WTC11 (cell line): ENCODE data around the gene GAS5. TPM values are rescaled to one million over a fixed set of nuclear protein-coding genes. Genes with fewer than 3 reads are reported as not detected.

ENCODE experiments used
- ATAC-seq: fragments of 200-7000 bp; cut with Tn5 transposase; 2 replicates; pipeline ENCODE4 v1.10.0; 2021; ENCODE audit warnings: mild to moderate bottlenecking, moderate library complexity
- CTCF ChIA-PET: fragments of 300-600 bp; sonication (Branson Sonifier 250); formaldehyde crosslinking; loops from one replicate; lab custom pipeline; 2021; ENCODE audit warnings: antibody characterized with exemption; lab: Charles Lee
- POLR2A ChIA-PET: fragments of 350-600 bp; sonication (Branson Sonifier 250); formaldehyde crosslinking; loops from one replicate; lab custom pipeline; 2021; ENCODE audit warnings: antibody characterized with exemption; lab: Charles Lee
- DNase-seq: peaks from one replicate; pipeline ENCODE4 v3.0.0; 2021; ENCODE audit warnings: low spot score
- H3K27ac Mint-ChIP-seq: 2 replicates; pipeline ENCODE4 v1.8.0; 2021; ENCODE audit warnings: mixed read lengths
- H3K27me3 Mint-ChIP-seq: 2 replicates; pipeline ENCODE4 v1.8.0; 2021; ENCODE audit warnings: low read depth, mild to moderate bottlenecking, moderate library complexity, mixed read lengths
- H3K36me3 Mint-ChIP-seq: 2 replicates; pipeline ENCODE4 v1.8.0; 2021; ENCODE audit warnings: mixed read lengths
- H3K4me1 Mint-ChIP-seq: 2 replicates; pipeline ENCODE4 v1.8.0; 2022; ENCODE audit warnings: mixed read lengths
- H3K4me3 Mint-ChIP-seq: 2 replicates; pipeline ENCODE4 v1.8.0; 2021; ENCODE audit warnings: mild to moderate bottlenecking, moderate library complexity, mixed read lengths
- H3K9me3 Mint-ChIP-seq: 2 replicates; pipeline ENCODE4 v1.8.0; 2021; ENCODE audit warnings: mixed read lengths
- FOXJ3 ChIP-seq: sonication (generic); formaldehyde crosslinking; IDR thresholded peaks from 2 replicates; pipeline ENCODE4 v1.9.0; 2021; ENCODE audit warnings: missing genetic modification reagents, mild to moderate bottlenecking, borderline replicate concordance
- IRF2 ChIP-seq: sonication (generic); formaldehyde crosslinking; IDR thresholded peaks from 2 replicates; pipeline ENCODE4 v1.8.0; 2022; ENCODE audit warnings: low read depth, missing genetic modification reagents, borderline replicate concordance
- RELA ChIP-seq: sonication (generic); formaldehyde crosslinking; IDR thresholded peaks from 2 replicates; pipeline ENCODE4 v1.8.1; 2022; ENCODE audit warnings: missing genetic modification reagents, mild to moderate bottlenecking, borderline replicate concordance
- ZBTB21 ChIP-seq: sonication (generic); formaldehyde crosslinking; IDR thresholded peaks from 2 replicates; pipeline ENCODE4 v1.8.1; 2023; ENCODE audit warnings: mild to moderate bottlenecking, missing genetic modification reagents, borderline replicate concordance
- ZNF138 ChIP-seq: sonication (generic); formaldehyde crosslinking; conservative IDR thresholded peaks from 2 replicates; pipeline ENCODE4 v1.8.1; 2022; ENCODE audit warnings: mild to moderate bottlenecking, moderate library complexity, missing genetic modification reagents
- ZNF219 ChIP-seq: sonication (generic); formaldehyde crosslinking; IDR thresholded peaks from 2 replicates; pipeline ENCODE4 v1.8.0; 2023; ENCODE audit warnings: missing genetic modification reagents, mild to moderate bottlenecking, borderline replicate concordance
- total RNA-seq: library from RNA; stranded (reverse); gene quantifications from 3 replicates; pipeline ENCODE4 v1.2.3, GENCODE V29; 2021
- TF ChIP-seq, protein P1 (sequence below): sonication (generic); formaldehyde crosslinking; IDR thresholded peaks from 2 replicates; pipeline ENCODE4 v1.8.1; 2022; ENCODE audit warnings: mild to moderate bottlenecking, missing genetic modification reagents, moderate library complexity, borderline replicate concordance
- TF ChIP-seq, protein P2 (sequence below): fragments of 200-600 bp; IDR thresholded peaks from 2 replicates; pipeline ENCODE4 v1.8.0; 2022; ENCODE audit warnings: antibody characterized with exemption
- TF ChIP-seq, protein P3 (sequence below): fragments of 250-450 bp; sonication (Bioruptor Pico); IDR thresholded peaks from 2 replicates; pipeline ENCODE4 v1.9.0; 2021; ENCODE audit warnings: moderate library complexity, mild to moderate bottlenecking, inconsistent platforms, borderline replicate concordance
- TF ChIP-seq, protein P4 (sequence below): sonication (generic); formaldehyde crosslinking; IDR thresholded peaks from 2 replicates; pipeline ENCODE4 v1.8.1; 2022; ENCODE audit warnings: low read depth, mild to moderate bottlenecking, moderate library complexity, missing genetic modification reagents, borderline replicate concordance
- TF ChIP-seq, protein P5 (sequence below): fragments of 250-450 bp; sonication (Bioruptor Pico); conservative IDR thresholded peaks from 2 replicates; pipeline ENCODE4 v1.9.0; 2021; ENCODE audit warnings: mild to moderate bottlenecking
- TF ChIP-seq, protein P6 (sequence below): sonication (generic); formaldehyde crosslinking; IDR thresholded peaks from 2 replicates; pipeline ENCODE4 v1.8.0; 2023; ENCODE audit warnings: missing genetic modification reagents, mild to moderate bottlenecking, borderline replicate concordance
- TF ChIP-seq, protein P7 (sequence below): sonication (generic); formaldehyde crosslinking; IDR thresholded peaks from 2 replicates; pipeline ENCODE4 v1.8.1; 2023; ENCODE audit warnings: mild to moderate bottlenecking, missing genetic modification reagents, moderate library complexity

Gene GAS5
- total RNA-seq, 1 experiment from 2014 or later = 818 TPM

DNA sequence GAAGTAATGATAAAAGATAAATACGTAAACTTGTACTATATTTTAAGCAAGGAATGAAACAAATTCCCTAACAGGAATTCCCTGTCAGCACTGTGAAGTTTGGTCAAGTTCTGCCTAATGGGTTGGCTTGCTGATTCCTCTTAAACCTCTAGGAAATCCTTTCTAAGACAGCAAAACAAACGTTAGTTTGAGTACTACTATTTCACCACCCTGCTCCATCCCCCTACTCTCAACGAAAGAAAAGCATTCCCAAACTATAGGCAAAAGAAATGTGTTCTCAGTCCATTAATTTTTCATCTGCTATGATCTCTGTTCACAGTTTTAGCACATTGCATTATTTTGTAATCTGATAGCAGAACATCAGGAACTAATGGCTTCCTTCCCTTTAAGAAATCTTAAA lies 33.2 kb upstream of the GAS5 start (continued):
- TF ChIP-seq RELA (CRISPR knock-in tag) (no peak), ZNF138 (CRISPR knock-in tag) (no peak)

DNA sequence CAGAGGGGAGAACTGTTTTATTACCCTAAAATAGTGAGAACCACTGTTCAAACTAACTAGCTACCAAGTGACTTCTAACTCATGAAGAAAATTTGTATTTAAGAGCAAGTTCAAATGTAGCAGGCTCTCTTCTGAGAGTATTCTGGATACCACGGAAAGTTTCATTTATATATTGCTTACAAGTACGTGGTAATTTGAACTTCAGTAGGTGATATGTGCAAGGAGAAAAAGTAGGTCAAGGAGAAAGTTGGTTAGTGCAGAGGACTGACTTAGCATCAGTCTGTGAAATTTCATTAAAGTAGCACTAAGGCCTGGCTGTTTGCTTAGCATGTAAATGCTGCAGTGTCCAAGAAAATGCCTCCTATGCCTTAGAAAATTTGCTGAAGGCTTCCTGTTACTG lies 32.6 kb upstream of the GAS5 start:
- TF ChIP-seq ZBTB21 (CRISPR knock-in tag) (no peak), IRF2 (CRISPR knock-in tag) (no peak), ZNF219 (CRISPR knock-in tag) (no peak), FOXJ3 (no peak)
- TF ChIP-seq, protein P1, sequence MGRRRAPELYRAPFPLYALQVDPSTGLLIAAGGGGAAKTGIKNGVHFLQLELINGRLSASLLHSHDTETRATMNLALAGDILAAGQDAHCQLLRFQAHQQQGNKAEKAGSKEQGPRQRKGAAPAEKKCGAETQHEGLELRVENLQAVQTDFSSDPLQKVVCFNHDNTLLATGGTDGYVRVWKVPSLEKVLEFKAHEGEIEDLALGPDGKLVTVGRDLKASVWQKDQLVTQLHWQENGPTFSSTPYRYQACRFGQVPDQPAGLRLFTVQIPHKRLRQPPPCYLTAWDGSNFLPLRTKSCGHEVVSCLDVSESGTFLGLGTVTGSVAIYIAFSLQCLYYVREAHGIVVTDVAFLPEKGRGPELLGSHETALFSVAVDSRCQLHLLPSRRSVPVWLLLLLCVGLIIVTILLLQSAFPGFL = no peak
- TF ChIP-seq, protein P2, sequence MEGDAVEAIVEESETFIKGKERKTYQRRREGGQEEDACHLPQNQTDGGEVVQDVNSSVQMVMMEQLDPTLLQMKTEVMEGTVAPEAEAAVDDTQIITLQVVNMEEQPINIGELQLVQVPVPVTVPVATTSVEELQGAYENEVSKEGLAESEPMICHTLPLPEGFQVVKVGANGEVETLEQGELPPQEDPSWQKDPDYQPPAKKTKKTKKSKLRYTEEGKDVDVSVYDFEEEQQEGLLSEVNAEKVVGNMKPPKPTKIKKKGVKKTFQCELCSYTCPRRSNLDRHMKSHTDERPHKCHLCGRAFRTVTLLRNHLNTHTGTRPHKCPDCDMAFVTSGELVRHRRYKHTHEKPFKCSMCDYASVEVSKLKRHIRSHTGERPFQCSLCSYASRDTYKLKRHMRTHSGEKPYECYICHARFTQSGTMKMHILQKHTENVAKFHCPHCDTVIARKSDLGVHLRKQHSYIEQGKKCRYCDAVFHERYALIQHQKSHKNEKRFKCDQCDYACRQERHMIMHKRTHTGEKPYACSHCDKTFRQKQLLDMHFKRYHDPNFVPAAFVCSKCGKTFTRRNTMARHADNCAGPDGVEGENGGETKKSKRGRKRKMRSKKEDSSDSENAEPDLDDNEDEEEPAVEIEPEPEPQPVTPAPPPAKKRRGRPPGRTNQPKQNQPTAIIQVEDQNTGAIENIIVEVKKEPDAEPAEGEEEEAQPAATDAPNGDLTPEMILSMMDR = no peak
- TF ChIP-seq, protein P3, sequence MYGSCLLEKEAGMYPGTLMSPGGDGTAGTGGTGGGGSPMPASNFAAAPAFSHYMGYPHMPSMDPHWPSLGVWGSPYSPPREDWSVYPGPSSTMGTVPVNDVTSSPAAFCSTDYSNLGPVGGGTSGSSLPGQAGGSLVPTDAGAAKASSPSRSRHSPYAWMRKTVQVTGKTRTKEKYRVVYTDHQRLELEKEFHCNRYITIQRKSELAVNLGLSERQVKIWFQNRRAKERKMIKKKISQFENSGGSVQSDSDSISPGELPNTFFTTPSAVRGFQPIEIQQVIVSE (CRISPR knock-in tag) = no peak
- TF ChIP-seq, protein P4, sequence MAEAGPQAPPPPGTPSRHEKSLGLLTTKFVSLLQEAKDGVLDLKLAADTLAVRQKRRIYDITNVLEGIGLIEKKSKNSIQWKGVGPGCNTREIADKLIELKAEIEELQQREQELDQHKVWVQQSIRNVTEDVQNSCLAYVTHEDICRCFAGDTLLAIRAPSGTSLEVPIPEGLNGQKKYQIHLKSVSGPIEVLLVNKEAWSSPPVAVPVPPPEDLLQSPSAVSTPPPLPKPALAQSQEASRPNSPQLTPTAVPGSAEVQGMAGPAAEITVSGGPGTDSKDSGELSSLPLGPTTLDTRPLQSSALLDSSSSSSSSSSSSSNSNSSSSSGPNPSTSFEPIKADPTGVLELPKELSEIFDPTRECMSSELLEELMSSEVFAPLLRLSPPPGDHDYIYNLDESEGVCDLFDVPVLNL (CRISPR knock-in tag) = no peak
- TF ChIP-seq, protein P5, sequence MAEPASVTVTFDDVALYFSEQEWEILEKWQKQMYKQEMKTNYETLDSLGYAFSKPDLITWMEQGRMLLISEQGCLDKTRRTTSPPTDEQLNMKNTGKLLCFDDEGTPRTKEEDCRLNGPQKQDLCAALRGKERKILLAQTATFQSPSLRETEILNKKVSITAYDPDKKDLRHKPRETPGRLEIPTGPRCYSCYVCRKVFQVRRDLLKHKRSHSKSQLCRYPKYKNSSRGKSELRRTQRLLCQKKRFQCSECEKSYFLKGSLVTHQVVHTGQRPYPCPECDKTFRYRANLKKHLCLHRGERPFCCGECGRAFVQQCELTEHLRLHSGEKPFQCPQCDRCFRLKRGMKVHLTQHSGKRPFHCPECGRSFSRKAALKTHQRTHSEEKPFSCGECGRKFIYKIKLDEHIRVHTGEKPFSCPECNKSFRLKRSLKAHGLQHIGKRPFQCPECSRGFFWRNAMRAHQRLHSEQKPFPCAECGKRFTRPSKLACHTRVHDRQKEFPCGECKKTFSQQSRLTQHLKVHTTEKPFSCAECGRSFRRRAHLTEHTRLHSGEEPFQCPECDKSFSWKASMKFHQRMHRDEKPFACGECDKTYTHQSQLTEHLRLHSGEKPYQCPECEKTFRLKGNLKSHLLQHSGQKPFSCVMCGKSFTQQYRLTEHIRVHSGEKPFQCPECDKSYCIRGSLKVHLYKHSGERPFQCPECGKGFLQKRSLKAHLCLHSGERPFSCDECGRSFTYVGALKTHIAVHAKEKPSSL = no peak
- TF ChIP-seq, protein P6, sequence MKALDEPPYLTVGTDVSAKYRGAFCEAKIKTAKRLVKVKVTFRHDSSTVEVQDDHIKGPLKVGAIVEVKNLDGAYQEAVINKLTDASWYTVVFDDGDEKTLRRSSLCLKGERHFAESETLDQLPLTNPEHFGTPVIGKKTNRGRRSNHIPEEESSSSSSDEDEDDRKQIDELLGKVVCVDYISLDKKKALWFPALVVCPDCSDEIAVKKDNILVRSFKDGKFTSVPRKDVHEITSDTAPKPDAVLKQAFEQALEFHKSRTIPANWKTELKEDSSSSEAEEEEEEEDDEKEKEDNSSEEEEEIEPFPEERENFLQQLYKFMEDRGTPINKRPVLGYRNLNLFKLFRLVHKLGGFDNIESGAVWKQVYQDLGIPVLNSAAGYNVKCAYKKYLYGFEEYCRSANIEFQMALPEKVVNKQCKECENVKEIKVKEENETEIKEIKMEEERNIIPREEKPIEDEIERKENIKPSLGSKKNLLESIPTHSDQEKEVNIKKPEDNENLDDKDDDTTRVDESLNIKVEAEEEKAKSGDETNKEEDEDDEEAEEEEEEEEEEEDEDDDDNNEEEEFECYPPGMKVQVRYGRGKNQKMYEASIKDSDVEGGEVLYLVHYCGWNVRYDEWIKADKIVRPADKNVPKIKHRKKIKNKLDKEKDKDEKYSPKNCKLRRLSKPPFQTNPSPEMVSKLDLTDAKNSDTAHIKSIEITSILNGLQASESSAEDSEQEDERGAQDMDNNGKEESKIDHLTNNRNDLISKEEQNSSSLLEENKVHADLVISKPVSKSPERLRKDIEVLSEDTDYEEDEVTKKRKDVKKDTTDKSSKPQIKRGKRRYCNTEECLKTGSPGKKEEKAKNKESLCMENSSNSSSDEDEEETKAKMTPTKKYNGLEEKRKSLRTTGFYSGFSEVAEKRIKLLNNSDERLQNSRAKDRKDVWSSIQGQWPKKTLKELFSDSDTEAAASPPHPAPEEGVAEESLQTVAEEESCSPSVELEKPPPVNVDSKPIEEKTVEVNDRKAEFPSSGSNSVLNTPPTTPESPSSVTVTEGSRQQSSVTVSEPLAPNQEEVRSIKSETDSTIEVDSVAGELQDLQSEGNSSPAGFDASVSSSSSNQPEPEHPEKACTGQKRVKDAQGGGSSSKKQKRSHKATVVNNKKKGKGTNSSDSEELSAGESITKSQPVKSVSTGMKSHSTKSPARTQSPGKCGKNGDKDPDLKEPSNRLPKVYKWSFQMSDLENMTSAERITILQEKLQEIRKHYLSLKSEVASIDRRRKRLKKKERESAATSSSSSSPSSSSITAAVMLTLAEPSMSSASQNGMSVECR (CRISPR knock-in tag) = no peak
- TF ChIP-seq, protein P7, sequence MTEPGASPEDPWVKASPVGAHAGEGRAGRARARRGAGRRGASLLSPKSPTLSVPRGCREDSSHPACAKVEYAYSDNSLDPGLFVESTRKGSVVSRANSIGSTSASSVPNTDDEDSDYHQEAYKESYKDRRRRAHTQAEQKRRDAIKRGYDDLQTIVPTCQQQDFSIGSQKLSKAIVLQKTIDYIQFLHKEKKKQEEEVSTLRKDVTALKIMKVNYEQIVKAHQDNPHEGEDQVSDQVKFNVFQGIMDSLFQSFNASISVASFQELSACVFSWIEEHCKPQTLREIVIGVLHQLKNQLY = no peak
- TF ChIP-seq, all 79 proteins: peak for 0
- H3K36me3 Mint-ChIP-seq = no peaks in the 10 kb centered on the region
- H3K4me3 Mint-ChIP-seq = no peak overlapping the region
- H3K9me3 Mint-ChIP-seq = no peaks in the 10 kb centered on the region
- ATAC-seq (no peak), DNase-seq (no peak)
- CTCF ChIA-PET = interaction anchor here (0.6 kb wide), 1 partner anchor 8 kb away, joined by 3 read pairs; no protein-coding TSS in a partner anchor
- POLR2A ChIA-PET = no interaction called here
- H3K4me1 Mint-ChIP-seq = peaks cover 49% of the 10 kb centered on the region
- H3K27me3 Mint-ChIP-seq = no peaks in the 10 kb centered on the region
- H3K27ac Mint-ChIP-seq = peak overlapping the region; percentile 66; the same call in 1 of the 2 replicates
